22Rv1 (cell line): ENCODE measurements around the gene MBNL2.

Experiments
- H3K27ac ChIP-seq: fragments of 450-650 bp; 2 replicates; pipeline ENCODE4 v1.5.1; 2017
- CTCF ChIP-seq: fragments of 450-650 bp; IDR thresholded peaks from 2 replicates; pipeline ENCODE4 v1.5.1; 2017; ENCODE audit warnings: mild to moderate bottlenecking
- ZFX ChIP-seq: fragments of 450-650 bp; IDR thresholded peaks from 2 replicates; pipeline ENCODE4 v1.6.1; 2017; ENCODE audit warnings: antibody characterized with exemption, borderline replicate concordance

MBNL2 gene

GRCh38 chr13:97306106-97306505, 84.0 kb downstream of the MBNL2 start:
- no peak for TF ChIP-seq ZFX
- no peak overlapping the region for H3K27ac ChIP-seq

- TF ChIP-seq ZFX (no peak), CTCF (no peak)
- no peak overlapping the region for H3K27ac ChIP-seq
These were observed 84.5 kb downstream of the MBNL2 start for GRCh38 chr13:97306645-97307044.

- no peak for TF ChIP-seq ZFX
- TF ChIP-seq CTCF: no peak
- no peak overlapping the region for H3K27ac ChIP-seq
These were observed 85.2 kb downstream of the MBNL2 start for GRCh38 chr13:97307118-97307881.

- TF ChIP-seq CTCF: no peak
- TF ChIP-seq ZFX: no peak
- H3K27ac ChIP-seq: no peak overlapping the region
These were observed 85.9 kb downstream of the MBNL2 start for GRCh38 chr13:97307882-97308624.

GRCh38 chr13:97308735-97309429, 86.7 kb downstream of the MBNL2 start:
- H3K27ac ChIP-seq: no peak overlapping the region
- TF ChIP-seq CTCF: no peak

GRCh38 chr13:97310809-97311436, 88.8 kb downstream of the MBNL2 start:
- no peak overlapping the region for H3K27ac ChIP-seq
- TF ChIP-seq CTCF: no peak
- no peak for TF ChIP-seq ZFX

- TF ChIP-seq CTCF (no peak), ZFX (no peak)
- no peak overlapping the region for H3K27ac ChIP-seq
These were observed 89.8 kb downstream of the MBNL2 start for GRCh38 chr13:97311956-97312355.
